ENCODE results near the gene PDGFRB. TPM values are rescaled to one million over a fixed set of nuclear protein-coding genes. Genes with fewer than 3 reads are reported as not detected.
A peak's percentile ranks its signal among the peaks of the same experiment; 100 is the strongest.

Gene PDGFRB
- total RNA-seq, 1 donor = 0.54 TPM

- peak in 2 of 3 donors; percentile 58 to 75 for DNase-seq (ENCODE audit: low read depth in 2 of 3, low spot score in 2 of 3)
These were observed 36.1 kb downstream of the PDGFRB start for GRCh38 chr5:150119421-150120061.

GRCh38 chr5:150118561-150119229 is 37.0 kb downstream of the PDGFRB start:
- DNase-seq (ENCODE audit: low read depth in 2 of 3, low spot score in 2 of 3) = no peak

DNA sequence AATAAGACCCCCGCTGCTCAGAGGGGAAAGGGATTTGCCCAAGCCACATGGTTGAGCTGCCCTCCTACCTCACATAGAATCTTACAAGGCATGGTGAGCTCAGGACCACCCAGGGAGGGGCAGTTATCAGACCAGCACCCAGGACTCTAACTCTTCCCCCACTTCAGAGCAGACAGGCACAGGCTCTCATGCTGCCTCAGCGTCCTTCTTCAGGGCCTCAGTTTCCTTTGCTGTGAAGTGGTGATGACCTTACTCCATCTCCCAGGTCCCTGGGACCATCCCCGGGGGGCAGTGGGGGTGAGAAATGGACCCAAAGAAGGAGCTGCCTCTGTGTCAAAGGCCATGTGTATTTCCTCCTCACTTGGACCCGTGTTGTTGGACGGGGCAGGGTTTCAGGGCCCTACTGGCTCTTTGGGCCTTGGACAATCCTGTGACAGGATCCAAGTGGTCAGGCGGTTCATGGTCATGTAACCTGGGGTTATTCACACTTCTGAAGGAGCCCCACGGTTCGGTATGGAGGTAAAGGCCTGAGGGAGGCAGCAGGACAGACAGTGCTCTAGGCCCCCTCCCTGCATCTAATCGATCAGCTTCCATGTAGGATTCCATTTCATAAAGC is 37.6 kb downstream of the PDGFRB start:
- DNase-seq (ENCODE audit: low read depth in 2 of 3, low spot score in 2 of 3) = no peak

DNA sequence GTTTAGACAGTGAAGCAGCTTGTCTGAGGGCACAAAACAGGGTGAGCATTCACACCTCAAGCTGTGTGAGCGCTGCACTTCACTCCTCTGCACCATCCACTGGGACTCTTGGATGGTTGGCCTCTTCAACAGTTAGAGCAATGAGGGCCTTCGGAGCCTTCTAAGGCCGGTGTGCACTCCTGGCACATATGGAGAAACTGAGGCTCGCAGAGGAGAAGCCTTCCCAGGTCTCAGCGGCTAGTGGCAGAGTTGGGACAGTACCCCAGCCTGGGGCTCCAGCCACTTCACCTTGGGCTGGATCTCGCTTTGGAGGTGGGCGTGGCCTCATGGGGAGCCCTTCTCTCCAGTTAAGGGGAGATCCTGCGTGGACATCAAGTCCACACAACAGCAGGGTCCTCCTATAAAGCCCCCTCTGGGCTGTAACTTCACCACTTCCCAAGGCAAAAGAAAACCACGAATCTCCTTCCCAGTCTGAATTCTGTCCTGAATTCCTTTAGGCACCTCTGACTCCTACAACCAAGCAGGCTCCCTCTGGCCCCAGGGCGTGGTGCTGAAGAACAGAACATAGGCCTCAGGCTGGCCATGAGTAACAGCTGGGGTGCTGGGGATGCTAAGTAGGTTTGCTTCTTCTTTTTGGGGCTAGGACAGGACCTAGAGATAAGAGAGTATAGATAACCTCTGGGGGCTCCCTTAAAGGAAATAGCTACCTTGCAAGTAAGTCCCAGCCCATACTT is 38.8 kb downstream of the PDGFRB start:
- no peak for DNase-seq (ENCODE audit: low read depth in 2 of 3, low spot score in 2 of 3)

DNA sequence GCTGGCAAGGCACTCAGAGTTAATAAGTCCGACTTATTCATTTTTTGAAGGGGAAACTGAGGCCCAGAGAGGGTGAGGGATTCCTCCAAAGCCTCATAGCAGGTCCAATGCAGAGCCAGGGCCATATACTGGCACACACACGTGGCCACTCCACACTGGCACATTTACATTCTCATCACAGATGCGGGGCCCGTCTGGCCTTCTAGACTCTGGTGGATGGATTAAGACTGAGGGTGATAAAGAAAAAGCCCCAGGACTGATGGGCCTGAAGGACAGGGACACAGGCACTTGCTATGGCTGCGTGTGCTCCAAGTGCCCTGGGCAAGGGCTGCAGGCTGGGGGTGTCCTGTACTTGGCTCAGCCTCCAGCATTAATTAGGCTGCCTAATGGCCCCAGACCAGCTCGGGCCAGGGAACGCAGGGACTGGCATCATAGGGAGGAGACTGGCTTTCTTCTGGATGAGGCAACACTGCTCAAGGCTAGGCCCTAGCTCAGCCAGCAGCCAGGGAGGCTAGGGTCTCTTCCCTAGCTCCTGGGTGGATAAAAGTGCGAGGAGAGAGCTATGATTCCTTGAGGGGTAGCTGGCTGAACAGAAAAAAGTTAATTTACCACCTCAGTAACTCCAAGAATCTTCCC is 40.8 kb downstream of the PDGFRB start:
- DNase-seq (ENCODE audit: low read depth in 2 of 3, low spot score in 2 of 3) = no peak

DNA sequence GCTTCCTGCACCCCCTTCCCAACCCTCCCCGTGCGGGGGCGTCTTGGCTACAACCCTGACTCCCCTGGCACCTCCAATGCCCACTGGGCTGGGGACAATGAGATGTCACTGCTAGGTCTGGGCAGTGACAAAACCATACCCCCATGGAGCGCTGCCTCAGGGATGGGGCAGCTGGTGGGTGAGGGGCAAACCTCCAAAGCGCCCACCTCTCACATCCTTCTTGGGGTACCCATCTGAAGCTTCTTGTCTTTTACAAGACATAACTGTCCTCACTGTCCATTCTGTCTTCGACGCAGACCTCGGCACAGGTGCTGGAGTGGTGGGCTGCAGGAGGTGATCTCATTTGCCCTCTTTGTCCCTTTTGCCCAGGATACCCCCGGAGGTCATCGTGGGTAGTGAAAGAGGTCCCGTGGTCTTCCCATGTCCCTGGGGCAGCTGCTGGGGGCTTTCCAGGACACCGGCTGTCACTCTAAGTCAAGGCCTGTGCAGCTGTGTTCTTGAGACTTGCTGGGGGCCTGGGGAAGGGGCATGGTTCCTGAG is 41.5 kb downstream of the PDGFRB start:
- DNase-seq (ENCODE audit: low read depth in 2 of 3, low spot score in 2 of 3) = no peak

DNA sequence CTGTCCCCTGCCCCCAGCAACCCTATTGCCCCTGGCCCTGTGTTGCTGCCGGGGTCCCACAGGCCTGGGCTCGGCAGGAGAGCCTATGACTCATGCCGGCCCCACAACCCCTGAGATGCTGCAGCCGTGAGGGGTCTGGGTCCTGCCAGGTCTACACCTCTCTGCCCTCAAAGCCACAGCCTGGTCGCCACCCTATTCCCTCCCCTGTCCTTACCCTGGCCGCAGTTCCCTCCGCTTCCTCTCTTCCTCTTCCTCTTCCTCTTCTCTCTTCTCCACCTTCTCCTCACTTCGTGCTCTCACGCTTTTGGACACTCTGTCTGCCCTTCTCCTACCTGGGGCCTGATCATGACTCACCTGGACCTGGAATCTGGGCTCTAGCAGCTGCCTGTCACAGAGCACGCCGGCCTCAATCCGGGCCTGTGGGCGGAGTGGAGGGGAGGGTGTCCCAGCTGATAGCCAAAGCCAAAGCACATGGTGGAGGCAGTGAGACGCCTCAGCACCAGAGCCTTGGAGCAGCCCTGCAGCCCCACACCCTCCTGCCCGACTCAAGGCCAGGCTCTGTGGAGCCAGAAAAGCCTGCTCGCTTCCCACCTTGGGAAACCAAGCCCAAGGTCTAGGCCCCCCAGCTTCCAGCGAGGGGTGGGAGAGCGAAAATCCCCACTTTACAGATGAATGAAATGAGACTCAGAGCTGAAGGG is 42.4 kb downstream of the PDGFRB start:
- DNase-seq (ENCODE audit: low read depth in 2 of 3, low spot score in 2 of 3) = no peak

- DNase-seq (ENCODE audit: low read depth in 2 of 3, low spot score in 2 of 3) = no peak
These were observed 43.2 kb downstream of the PDGFRB start for GRCh38 chr5:150112201-150113046.

- no peak for DNase-seq (ENCODE audit: low read depth in 2 of 3, low spot score in 2 of 3)
These were observed 44.5 kb downstream of the PDGFRB start for GRCh38 chr5:150111122-150111521.

DNA sequence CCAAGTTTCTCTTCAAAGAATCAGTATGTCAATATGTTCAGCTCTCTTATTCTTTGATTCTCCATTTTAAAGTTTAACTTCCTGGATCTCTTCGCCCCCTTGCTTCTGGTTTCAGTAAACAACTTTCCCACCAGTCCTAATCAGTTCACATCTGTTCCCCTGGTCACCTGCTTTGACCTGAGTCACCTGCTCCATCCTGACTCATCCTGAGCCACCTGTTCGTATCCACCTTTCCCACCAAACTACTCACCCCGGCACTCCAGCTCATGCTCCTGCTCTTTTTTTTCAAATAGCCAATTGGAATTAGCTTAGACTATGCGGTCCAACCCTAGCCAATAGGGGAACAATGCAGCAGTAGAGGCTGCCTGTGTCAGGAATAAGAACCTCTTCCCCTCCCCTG is 45.7 kb downstream of the PDGFRB start:
- no peak for DNase-seq (ENCODE audit: low read depth in 2 of 3, low spot score in 2 of 3)

- no peak for DNase-seq (ENCODE audit: low read depth in 2 of 3, low spot score in 2 of 3)
These were observed 46.7 kb downstream of the PDGFRB start for GRCh38 chr5:150108711-150109514.

DNA sequence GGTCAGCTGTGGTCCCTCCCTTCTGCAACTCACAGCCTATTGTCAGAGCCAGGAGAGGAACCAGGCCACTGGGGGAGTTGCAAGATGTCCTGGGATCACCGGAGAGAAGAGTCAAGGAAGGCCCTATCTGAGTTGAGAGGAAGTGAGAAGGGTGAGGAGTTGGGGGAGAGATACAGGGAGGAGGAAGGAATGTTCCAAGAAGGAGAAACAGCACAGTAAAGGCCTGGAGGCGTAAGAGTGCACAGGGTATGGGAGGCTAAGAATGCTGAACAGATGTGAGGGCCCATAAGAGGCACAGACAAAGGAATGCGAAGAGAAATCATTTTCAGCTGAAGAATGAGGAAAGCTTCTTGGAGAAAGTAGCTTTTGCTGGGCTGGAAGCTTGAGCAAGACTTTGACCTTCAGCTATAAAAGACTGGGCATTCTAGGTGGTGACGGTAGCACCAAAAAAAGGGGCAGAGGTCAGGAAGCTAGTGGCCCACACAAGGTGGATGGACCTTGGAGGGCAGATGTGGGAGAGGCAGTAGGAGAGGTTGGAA is 47.7 kb downstream of the PDGFRB start:
- no peak for DNase-seq (ENCODE audit: low read depth in 2 of 3, low spot score in 2 of 3)

GRCh38 chr5:150106674-150107426 is 48.8 kb downstream of the PDGFRB start:
- DNase-seq (ENCODE audit: low read depth in 2 of 3, low spot score in 2 of 3) = no peak

DNA sequence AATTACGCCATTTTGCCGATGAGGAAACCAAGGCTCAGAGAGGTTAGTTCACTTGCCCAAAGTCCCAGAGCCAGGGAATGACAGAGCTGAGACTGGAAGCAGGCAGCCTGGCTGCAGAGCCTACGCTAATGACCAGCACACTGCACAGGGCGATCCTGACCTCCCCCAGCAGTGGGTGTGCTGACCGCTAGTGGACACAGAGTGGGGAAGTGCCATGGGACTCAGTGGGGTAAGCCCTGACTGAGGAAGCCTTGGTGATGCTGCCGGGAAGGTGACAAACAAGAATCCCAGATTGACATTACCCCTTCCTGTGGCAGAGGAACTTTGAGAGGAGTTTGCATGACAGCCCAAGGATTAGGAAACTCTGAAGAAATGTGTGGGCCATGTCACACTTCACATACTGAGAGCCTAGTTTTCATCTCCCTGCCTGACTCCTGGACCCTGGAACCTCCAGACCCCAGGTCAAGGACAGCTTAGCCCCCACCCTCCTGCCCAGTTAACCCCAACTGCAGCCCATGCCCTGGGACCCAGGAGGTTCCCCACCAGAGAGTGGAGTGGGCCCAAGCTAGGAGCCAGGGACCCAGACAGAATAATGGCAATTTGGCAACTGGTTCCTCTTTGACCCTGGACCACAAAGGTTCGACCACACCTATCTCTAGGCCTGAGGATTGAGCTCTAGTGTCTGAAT is 49.6 kb downstream of the PDGFRB start:
- no peak for DNase-seq (ENCODE audit: low read depth in 2 of 3, low spot score in 2 of 3)

DNA sequence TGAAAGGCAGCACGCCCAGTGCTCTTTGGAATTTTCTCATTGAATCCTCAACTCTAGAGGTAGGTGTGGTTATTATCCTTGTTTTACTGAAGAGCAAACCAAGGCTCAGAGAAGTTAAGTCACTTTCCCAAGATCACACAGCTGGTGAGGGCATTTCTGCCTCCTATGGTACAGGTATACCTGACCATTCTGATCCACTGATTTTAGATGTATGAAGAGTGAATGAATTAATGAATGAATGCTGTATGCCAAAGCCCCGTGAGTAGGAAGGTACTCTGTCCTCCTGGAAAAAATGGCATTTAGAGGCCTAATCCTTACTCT is 51.1 kb downstream of the PDGFRB start:
- DNase-seq (ENCODE audit: low read depth in 2 of 3, low spot score in 2 of 3) = no peak

DNA sequence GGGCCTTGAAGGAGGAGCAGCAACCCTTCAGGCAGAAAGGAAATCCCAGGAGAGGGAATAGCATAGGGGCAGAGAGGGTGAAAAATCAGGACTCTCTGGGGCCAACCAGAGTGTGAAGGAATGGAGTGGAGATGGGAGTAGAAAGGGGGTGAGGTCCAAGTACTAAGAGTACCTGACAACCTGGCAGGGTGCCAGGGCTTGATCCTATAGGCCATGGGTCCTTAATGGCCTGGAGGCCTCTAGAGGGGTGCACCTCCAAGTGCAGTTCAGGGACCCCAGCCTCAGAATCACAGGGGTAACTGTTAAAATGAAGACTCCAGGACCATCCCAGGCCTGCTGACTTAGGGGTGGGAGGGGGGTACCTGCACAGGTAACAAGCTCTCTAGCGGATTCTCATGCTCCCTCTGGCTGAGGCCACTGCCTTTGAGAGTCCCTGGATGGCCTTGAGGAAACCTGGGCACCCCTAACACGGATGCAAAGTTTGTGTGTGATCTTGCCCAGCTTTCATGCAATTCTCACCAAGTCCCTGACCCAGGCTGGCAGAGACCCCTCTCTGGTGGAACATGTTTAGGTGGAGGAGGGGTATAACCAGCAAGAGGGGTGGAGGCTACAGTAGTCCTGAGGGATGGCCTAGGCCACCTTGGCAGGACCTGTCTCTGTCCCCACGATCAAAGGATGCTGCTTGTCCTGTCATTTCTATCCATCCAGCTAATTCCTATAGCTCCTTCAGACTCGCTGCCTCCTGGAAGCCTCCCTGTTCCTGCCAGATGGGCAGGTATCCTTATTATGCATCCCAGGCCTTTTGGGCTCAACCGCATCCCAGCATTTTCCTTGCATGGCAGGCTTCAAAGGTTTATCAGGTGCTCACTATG is 51.7 kb downstream of the PDGFRB start:
- DNase-seq (ENCODE audit: low read depth in 2 of 3, low spot score in 2 of 3) = no peak
